ENCODE results near the gene CCDC88B.

DNA sequence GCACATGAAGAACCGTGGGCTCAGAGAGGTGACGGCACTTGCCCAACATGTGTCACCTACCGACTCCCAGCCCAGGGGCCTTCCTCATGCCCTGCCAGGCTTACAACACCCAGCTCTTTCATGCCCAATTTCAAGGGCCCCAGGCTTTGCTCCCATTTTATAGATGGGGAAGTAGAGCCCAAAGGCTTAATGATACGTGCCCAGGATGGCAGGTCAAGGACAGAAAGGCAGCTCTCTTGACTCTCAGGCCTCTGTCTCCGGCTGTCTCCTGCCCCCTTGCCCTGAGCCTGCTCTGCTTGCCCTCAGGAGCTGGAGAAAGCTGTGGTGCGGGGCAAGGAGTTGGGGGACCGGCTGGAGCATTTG lies 9.0 kb downstream of the CCDC88B start:
- TF ChIP-seq, protein P1, sequence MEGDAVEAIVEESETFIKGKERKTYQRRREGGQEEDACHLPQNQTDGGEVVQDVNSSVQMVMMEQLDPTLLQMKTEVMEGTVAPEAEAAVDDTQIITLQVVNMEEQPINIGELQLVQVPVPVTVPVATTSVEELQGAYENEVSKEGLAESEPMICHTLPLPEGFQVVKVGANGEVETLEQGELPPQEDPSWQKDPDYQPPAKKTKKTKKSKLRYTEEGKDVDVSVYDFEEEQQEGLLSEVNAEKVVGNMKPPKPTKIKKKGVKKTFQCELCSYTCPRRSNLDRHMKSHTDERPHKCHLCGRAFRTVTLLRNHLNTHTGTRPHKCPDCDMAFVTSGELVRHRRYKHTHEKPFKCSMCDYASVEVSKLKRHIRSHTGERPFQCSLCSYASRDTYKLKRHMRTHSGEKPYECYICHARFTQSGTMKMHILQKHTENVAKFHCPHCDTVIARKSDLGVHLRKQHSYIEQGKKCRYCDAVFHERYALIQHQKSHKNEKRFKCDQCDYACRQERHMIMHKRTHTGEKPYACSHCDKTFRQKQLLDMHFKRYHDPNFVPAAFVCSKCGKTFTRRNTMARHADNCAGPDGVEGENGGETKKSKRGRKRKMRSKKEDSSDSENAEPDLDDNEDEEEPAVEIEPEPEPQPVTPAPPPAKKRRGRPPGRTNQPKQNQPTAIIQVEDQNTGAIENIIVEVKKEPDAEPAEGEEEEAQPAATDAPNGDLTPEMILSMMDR (IDR thresholded peaks at IDR 0.05): no peak
- TF ChIP-seq ZFX (IDR thresholded peaks at IDR 0.05; ENCODE audit: borderline replicate concordance): no peak

Measured in 22Rv1 (cell line).